NCI-H446 (cell line): ENCODE results near the gene HSDL2.
A peak's percentile ranks its signal among the peaks of the same experiment; 100 is the strongest.
"Not testable (repeated sequence)": the region's sequence is repeated elsewhere in the genome, so short reads cannot be mapped to it uniquely, and the experiment has no call there.

Experiments
- DNase-seq, 2 experiments: peaks; one replicate each; lab custom pipeline; 2025; lab: John Stamatoyannopoulos, UW

The HSDL2 gene

DNA sequence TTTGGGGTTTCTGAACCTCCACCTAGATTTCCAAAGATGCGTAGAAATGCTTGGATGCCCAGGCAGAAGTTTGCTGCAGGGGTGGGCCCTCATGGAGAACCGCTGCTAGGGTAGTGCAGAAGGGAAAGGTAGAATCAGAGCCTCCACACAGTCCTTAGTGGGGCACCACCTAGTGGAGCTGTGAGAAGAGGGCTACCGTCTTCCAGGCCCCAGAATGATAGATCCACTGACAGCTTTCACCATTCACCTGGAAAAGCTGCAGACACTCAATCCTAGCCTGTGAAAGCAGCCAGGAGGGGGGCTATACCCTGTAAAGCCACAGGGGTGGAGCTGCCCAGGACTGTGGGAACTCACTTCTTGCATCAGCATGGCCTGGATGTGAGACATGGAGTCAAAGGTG lies 13.3 kb upstream of the HSDL2 start:
- DNase-seq: no peak

DNA sequence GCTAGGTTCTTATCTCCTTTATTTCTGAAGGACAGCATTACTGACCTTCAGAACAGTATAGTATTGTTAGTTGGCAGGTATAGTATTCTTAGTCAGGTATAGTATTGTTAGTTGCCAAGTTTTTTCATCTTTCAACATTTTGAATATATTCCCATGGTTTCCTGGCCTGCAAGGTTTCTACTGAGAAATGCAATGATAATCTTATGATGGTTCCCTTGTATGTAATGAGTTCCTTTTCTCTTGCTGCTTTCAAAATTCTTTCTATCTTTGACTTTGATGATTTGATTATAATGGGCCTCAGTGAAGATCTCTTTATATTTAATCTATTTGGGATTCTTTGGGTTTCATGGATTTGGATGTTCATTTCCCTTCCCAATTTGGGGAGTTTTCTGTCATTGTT lies 12.4 kb upstream of the HSDL2 start:
- no peak for DNase-seq

GRCh38 chr9:112369817-112370216 lies 10.1 kb upstream of the HSDL2 start:
- DNase-seq: no peak

- no peak for DNase-seq
These were observed 8.8 kb upstream of the HSDL2 start for GRCh38 chr9:112371060-112371459.

- DNase-seq: not testable (repeated sequence)
These were observed 6.2 kb upstream of the HSDL2 start for GRCh38 chr9:112373666-112374065.

- not testable (repeated sequence) for DNase-seq
These were observed 5.7 kb upstream of the HSDL2 start for GRCh38 chr9:112374232-112374631.

- no peak for DNase-seq
These were observed 4.5 kb upstream of the HSDL2 start for GRCh38 chr9:112375361-112375760.

DNA sequence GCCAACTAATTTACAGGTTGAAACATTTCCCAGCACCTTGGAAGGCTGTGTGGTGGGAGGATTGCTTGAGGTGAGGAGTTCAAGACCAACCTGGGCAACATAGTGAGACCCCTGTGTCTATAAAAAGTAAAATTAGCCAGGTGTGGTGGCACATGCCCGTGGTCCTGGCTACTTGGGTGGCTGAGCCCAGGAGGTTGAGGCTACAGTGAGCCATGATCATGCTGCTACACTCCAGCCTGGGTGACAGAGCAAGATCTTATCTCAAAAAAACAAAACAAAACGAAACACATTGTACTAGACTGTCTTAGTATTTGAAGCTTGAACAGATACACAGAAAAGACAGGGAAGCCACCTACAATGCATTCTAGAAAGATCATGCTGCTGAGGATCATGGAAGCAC lies 2.8 kb upstream of the HSDL2 start:
- no peak for DNase-seq

GRCh38 chr9:112377684-112378327 lies 2.1 kb upstream of the HSDL2 start:
- DNase-seq: no peak

GRCh38 chr9:112378328-112379176 lies 1.4 kb upstream of the HSDL2 start:
- DNase-seq: no peak

DNA sequence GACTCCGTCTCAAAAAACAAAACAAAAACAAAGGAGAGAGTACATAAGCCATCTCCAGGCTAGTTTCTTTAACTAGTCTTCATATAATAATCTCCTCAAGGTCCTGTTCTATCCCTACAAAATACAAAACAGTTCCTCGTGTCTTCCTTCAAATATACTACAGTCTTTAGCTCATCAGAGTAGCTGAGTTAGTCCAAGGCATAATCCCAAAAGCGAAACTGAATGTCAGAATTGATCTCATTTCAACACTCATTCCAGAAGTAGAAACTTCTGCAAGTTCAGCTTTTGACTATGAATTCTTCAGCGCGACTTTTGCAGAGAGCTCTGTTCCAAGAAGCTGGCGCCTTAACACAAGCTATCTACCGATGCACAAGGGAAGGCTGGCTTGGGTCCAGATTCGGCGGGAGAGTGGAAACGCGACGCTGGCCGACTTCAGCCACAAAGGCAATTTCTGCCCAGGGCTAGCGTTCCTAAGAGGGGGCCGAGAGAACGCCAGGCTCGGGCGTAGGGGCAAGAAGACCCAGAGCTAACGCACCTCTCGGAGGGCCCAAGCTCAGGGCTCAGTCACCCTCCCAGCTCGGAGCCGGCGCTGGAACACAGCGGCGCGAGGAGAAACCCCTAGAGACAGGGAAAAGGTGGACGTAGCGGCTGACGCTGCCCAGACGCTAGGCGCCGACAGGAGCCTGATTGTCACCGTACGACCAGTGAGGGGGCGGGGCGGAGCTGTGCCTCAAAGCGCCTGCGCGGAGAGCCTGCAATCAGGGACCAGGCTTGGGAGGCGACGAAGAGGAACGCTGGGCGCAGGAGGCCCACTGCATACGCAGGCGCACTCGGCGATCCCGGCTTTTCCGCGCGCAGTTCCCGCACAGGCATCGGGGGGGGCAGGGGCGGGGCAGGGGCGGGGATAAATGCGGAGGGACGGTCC lies 469 bp upstream of the HSDL2 start:
- peak; percentile 87 to 95 for DNase-seq

DNA sequence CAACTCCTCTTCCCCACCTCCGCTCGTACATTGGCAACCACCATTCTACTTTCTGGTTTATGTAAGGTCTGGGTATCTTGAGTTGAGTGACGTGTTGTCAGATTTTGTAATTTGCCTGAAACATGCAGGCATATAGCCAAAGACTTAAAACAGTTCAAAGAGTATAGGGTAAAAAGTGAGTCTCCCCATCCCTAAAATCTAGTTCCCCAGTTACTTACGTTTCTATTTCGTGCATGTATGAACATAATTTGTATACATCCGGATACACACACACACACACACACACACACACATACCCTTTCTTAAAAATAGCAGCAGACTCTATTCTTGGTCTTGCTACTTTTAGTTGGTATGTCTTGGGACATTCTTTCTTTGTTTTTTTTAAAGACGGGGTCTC lies 915 bp downstream of the HSDL2 start:
- no peak for DNase-seq

- DNase-seq: no peak
These were observed 2.2 kb downstream of the HSDL2 start for GRCh38 chr9:112382066-112382465.

DNA sequence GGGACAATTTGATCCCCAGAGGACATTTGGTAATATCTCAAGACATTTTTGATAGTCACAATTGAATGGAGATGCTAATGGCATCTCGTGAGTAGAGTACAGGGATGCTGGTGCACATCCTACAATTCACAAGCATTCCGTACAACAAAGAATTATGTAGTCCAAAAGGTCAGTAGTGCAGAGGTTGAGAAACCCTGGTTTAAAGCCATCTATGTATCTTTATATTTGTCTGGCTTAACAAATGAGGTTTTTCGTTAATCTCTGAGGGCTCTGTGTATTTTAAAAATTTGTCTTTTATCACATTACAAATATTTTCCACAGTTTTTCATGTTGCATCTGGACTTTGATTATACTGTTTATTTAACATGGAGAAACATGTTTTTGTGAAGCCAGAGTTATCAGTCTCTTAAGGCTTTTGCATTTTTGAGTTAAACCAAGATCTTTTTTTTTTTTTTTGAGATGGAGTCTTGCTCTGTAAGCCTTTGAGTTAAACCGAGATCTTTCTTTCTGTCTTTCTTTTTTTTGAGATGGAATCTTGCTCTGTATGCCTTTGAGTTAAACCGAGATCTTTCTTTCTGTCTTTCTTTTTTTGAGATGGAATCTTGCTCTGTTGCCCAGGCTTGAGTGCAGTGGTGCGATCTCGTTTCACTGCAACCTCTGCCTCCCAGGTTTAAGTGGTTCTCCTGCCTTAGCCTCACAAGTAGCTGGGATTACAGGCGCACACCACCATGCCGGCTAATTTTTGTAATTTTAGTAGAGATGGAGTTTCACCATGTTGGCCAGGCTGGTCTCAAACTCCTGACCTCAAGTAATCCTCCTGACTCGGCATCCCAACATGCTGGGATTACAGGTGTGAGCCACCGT lies 2.8 kb downstream of the HSDL2 start:
- DNase-seq: no peak

DNA sequence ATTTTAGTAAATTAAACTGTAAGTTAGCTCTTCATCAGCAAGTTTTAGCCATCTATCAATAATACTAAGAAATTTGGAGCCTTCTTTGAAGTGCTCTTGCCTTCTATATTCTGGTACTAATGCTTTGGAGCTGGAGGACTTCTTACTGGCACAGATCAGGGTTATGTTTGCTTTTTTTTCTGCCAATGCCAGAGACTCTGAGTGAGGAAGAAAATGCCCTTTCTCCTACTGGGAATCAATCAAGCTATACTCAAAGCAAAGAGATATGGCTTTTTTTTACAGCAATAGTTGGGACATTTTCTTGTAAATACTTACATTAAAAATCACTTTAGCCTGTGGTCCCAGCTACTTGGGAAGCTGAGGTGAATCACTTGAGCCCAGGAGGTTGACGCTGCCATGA lies 4.3 kb downstream of the HSDL2 start:
- no peak for DNase-seq

DNA sequence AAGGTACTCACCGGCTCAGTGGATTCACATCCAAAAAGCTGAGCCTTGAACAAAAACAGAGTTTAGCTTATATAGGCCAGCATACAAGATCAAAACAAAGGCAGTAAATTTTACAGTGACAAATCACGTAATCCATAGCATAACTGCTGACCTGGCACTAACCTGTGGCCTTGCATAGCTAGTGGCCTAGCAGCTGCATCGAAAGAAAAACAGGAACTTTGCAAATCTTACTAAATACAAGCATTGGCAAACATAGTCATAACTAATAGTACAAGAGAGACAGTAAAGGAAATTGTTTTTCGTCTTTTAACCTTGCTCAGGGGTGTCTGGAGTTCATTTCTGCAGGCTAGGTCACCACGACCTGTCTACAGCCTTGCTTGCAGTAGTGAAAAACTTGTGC lies 4.8 kb downstream of the HSDL2 start:
- no peak for DNase-seq

DNA sequence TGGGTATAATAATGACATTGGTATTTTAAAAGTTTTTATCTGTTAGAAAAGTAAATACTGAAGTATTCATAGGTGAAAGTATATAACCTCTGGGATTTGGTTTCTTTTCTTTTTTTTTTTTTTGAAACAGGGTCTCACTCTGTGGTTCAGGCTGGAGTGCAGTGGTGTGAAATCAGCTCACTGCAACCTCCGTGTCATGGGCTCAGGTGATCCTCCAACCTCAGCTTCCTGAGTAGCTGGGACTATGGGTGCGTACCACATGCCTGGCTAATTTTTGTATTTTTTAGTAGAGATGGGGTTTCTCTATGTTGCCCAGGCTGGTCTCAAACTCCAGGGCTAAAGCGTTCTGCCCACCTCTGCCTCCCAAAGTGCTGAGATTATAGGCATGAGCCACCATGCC lies 7.2 kb downstream of the HSDL2 start:
- no peak for DNase-seq

GRCh38 chr9:112389897-112390296 lies 10.0 kb downstream of the HSDL2 start:
- DNase-seq: not testable (repeated sequence)

GRCh38 chr9:112391936-112392560 lies 12.1 kb downstream of the HSDL2 start:
- DNase-seq: not testable (repeated sequence)

DNA sequence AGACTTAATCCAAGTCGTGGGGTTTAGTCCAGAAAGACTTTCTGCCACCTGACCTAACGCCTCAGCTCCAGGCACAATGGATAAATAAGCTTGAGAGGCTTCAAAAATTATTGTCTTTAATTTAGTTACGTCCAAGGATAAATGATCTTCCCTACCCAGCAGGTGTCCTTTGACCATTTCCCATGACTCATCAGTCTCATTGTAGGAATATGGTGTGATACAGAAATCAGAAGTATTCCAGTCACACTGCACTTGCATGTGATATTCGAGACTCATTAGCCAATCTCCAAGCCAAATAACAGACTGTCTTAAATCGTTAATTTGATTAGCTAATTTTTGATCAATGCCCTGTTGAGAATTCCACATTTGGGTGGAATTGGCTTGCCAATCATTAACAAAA lies 13.2 kb downstream of the HSDL2 start:
- not testable (repeated sequence) for DNase-seq

DNA sequence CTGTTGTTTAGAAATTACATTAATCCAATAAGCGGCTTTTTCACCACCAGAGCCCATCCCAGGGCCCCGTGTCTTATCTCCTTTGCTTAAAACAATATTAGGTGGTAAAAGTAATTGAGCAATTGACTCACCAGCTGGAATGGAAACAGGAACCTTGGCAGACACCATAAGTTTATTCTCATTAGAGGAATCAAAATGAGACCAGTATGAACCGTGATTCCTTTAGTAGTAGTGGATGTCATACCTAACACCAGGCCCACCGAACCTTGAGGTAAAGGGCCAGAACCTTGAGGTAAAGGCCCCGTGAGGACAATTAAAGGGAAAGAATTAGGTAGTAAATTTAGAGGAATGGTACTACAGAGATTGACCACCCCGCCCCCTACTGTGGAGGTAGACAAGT lies 16.5 kb downstream of the HSDL2 start:
- no peak for DNase-seq
